Panc1 (cell line): Measurements from ENCODE around the gene PLD3. TPM values are rescaled to one million over a fixed set of nuclear protein-coding genes. Genes with fewer than 3 reads are reported as not detected.

Source experiments
- ATAC-seq: fragments of 200-7000 bp; cut with Tn5 transposase; 2 replicates; pipeline ENCODE4 v1.9.1; 2020; ENCODE audit warnings: mild to moderate bottlenecking, moderate library complexity
- BruUV-seq: library from RNA; stranded (reverse); fragments of 400-500 nt; replicated peaks from 2 replicates; lab custom pipeline; 2021; lab: Mats Ljungman, UMichigan
- CTCF ChIA-PET: fragments of 300-600 bp; sonication (Branson Sonifier 250); formaldehyde crosslinking; loops from one replicate; lab custom pipeline; 2022; ENCODE audit warnings: antibody characterized with exemption; lab: Charles Lee
- POLR2A ChIA-PET: fragments of 300-600 bp; sonication (Branson Sonifier 250); formaldehyde crosslinking; loops from one replicate; lab custom pipeline; 2022; ENCODE audit warnings: antibody characterized with exemption; lab: Charles Lee
- DNase-seq: peaks from one replicate; pipeline ENCODE4 v3.0.0-alpha.2; 2010; ENCODE audit warnings: low read depth, low spot score
- H3K27ac ChIP-seq: 2 replicates; pipeline ENCODE4 v1.5.1; 2011; ENCODE audit warnings: mild to moderate bottlenecking, low read length, inconsistent platforms
- H3K27me3 ChIP-seq: fragments of 200-500 bp; sonication (Bioruptor generic); 2 replicates; pipeline ENCODE4 v1.6.0; 2014; ENCODE audit warnings: low read length, inconsistent platforms; ENCODE audit not compliant: control insufficient read depth, insufficient read depth
- H3K36me3 ChIP-seq: fragments of 200-500 bp; sonication (Bioruptor generic); 2 replicates; pipeline ENCODE4 v1.5.1; 2014; ENCODE audit warnings: inconsistent platforms, mild to moderate bottlenecking, low read length, moderate library complexity; ENCODE audit not compliant: control insufficient read depth, insufficient read depth
- H3K4me1 ChIP-seq: 2 replicates; pipeline ENCODE4 v1.5.1; 2011; ENCODE audit warnings: inconsistent platforms, mild to moderate bottlenecking, low read length, moderate library complexity; ENCODE audit not compliant: control insufficient read depth, insufficient read depth
- H3K4me3 ChIP-seq, 2 experiments: 2 replicates each; pipeline ENCODE4 v1.5.1; 2011 to 2012; ENCODE audit warnings: low read depth in 2 of 2, low read length in 2 of 2, mild to moderate bottlenecking in 2 of 2, inconsistent platforms in 1 of 2, moderate library complexity in 1 of 2
- H3K9me3 ChIP-seq: fragments of 200-500 bp; sonication (Bioruptor generic); 2 replicates; pipeline ENCODE4 v1.5.1; 2014; ENCODE audit warnings: low read depth, mild to moderate bottlenecking, inconsistent platforms, low read length, moderate library complexity; ENCODE audit not compliant: control insufficient read depth, insufficient read depth
- POLR2AphosphoS5 ChIP-seq: IDR thresholded peaks from 2 replicates; pipeline ENCODE4 v1.6.1; 2012; ENCODE audit warnings: mild to moderate bottlenecking, low read depth, low read length, moderate library complexity
- REST ChIP-seq, 2 experiments: IDR thresholded peaks; 2 replicates each; pipeline ENCODE4 v1.6.1; 2011 to 2012; ENCODE audit warnings: low read depth in 2 of 2, control low read depth in 1 of 2, low read length in 1 of 2, mild to moderate bottlenecking in 1 of 2, moderate library complexity in 1 of 2; ENCODE audit not compliant: insufficient read depth in 1 of 2
- SIN3A ChIP-seq: IDR thresholded peaks from 2 replicates; pipeline ENCODE4 v1.6.1; 2012; ENCODE audit warnings: low read depth, mild to moderate bottlenecking, low read length, moderate library complexity, borderline replicate concordance; ENCODE audit not compliant: insufficient read depth
- TCF7L2 ChIP-seq: IDR thresholded peaks from 2 replicates; pipeline ENCODE4 v1.6.1; 2011; ENCODE audit warnings: mild to moderate bottlenecking, low read depth, low read length, inconsistent platforms
- in situ Hi-C: cut with HindIII; loops from 2 replicates; pipeline ENCODE4 v1.10.0; 2016; ENCODE audit warnings: low sequenced_read_pairs, low pct_unique_long_range_greater_than_20kb
- intact Hi-C: fragments of 100-400 bp; cut with micrococcal nuclease; formaldehyde crosslinking; loops from one replicate; pipeline ENCODE4 v1.10.0; 2022; ENCODE audit not compliant: unreplicated experiment
- total RNA-seq: library from RNA; stranded (reverse); gene quantifications from one replicate; pipeline ENCODE4 v1.2.1, GENCODE V29; 2021; ENCODE audit not compliant: unreplicated experiment
- TF ChIP-seq, protein P1 (sequence below): fragments of 450-650 bp; IDR thresholded peaks from 2 replicates; pipeline ENCODE4 v1.5.1; 2017; ENCODE audit warnings: mild to moderate bottlenecking

Gene PLD3
- total RNA-seq, 1 experiment from 2014 or later: 81.8 TPM

DNA sequence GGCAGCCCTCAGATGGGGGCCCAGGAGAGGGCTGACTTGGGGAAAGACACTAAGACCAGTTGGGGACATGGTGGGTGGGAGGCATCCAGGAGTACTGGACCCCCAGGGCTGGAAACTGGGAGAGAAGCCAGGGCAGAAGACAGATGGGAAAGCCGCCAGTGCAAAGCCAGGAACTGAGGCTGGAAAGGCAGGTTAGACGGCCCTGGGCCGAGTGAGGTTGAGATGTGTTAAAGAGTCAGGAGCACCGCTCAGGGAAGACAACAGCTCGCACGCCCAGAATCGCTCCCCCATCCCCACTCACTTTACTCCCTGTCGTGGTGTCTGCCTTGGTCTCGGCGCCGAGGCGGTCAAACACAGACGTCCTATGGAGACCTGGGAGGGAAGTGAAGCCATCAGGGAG, 24.8 kb upstream of the PLD3 start:
- Histone ChIP-seq H3K27me3 (no peaks in the 10 kb centered on the region), H3K36me3 (no peaks in the 10 kb centered on the region), H3K9me3 (no peaks in the 10 kb centered on the region), H3K27ac (no peak overlapping the region), H3K4me3 (no peak overlapping the region), H3K4me1 (no peaks in the 10 kb centered on the region)
- DNase-seq (no peak), ATAC-seq (peak; percentile 1)
- intact Hi-C loops: no loop called here
- BruUV-seq: no TSS peak
- ChIA-PET POLR2A (interaction anchor here (0.5 to 1.0 kb wide), 4 partner anchors 9 to 1676 kb away, joined by 3 to 8 read pairs (median 6); partner anchors contain the start of gene ACTN4), CTCF (interaction anchor here (0.5 to 26.0 kb wide), 7 partner anchors 9 to 169 kb away, joined by 3 to 498 read pairs (median 5); no protein-coding TSS in a partner anchor)
- TF ChIP-seq TCF7L2 (no peak), REST (IDR thresholded peaks at IDR 0.05; ENCODE audit: insufficient read depth in 1 of 2, low read depth in 2 of 2, low read length in 1 of 2) (no peak), POLR2AphosphoS5 (no peak), SIN3A (no peak)
- TF ChIP-seq, protein P1, sequence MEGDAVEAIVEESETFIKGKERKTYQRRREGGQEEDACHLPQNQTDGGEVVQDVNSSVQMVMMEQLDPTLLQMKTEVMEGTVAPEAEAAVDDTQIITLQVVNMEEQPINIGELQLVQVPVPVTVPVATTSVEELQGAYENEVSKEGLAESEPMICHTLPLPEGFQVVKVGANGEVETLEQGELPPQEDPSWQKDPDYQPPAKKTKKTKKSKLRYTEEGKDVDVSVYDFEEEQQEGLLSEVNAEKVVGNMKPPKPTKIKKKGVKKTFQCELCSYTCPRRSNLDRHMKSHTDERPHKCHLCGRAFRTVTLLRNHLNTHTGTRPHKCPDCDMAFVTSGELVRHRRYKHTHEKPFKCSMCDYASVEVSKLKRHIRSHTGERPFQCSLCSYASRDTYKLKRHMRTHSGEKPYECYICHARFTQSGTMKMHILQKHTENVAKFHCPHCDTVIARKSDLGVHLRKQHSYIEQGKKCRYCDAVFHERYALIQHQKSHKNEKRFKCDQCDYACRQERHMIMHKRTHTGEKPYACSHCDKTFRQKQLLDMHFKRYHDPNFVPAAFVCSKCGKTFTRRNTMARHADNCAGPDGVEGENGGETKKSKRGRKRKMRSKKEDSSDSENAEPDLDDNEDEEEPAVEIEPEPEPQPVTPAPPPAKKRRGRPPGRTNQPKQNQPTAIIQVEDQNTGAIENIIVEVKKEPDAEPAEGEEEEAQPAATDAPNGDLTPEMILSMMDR: no peak
- in situ Hi-C loops: no loop called here

GRCh38 chr19:40326201-40326600, 22.3 kb upstream of the PLD3 start:
- BruUV-seq: no TSS peak
- TF ChIP-seq SIN3A (no peak), POLR2AphosphoS5 (no peak), TCF7L2 (no peak), REST (IDR thresholded peaks at IDR 0.05; ENCODE audit: insufficient read depth in 1 of 2, low read depth in 2 of 2, low read length in 1 of 2) (no peak)
- TF ChIP-seq, protein P1: no peak
- DNase-seq (no peak), ATAC-seq (peak; percentile 3)
- in situ Hi-C loops: loop anchor here (25.0 kb wide), 1 partner anchor 1664 kb away; no protein-coding TSS in a partner anchor
- Histone ChIP-seq H3K27ac (no peak overlapping the region), H3K4me3 (no peak overlapping the region), H3K27me3 (no peaks in the 10 kb centered on the region), H3K9me3 (no peaks in the 10 kb centered on the region), H3K36me3 (no peaks in the 10 kb centered on the region), H3K4me1 (no peaks in the 10 kb centered on the region)
- POLR2A ChIA-PET: interaction anchor here (0.7 to 1.1 kb wide), 6 partner anchors 9 to 1791 kb away, joined by 3 to 19 read pairs (median 10); no protein-coding TSS in a partner anchor
- intact Hi-C loops: no loop called here
- CTCF ChIA-PET: interaction anchor here (0.7 to 26.0 kb wide), 2 partner anchors 20 to 822 kb away, joined by 9 to 498 read pairs; no protein-coding TSS in a partner anchor
